SK-N-SH (cell line): ENCODE measurements around the gene FGD3.

Experiments used
- CTCF ChIP-seq: fragments of 200-600 bp; sonication (generic); IDR thresholded peaks from 2 replicates; pipeline ENCODE4 v1.6.1; 2017; ENCODE audit warnings: antibody characterized with exemption, mild to moderate bottlenecking, moderate library complexity
- EP300 ChIP-seq, 2 experiments: IDR thresholded peaks; 2 replicates each; pipeline versions ENCODE4 v1.4.0 to v1.6.1; 2012; ENCODE audit warnings: borderline replicate concordance in 1 of 2, low read depth in 1 of 2, low read length in 1 of 2
- FOXM1 ChIP-seq: IDR thresholded peaks from 2 replicates; pipeline ENCODE4 v1.4.0; 2012; ENCODE audit warnings: low read depth, mild to moderate bottlenecking

- TF ChIP-seq CTCF = no peak
- no peak for TF ChIP-seq FOXM1
- no peak for TF ChIP-seq EP300 (IDR thresholded peaks at IDR 0.05; ENCODE audit: borderline replicate concordance in 1 of 2, low read depth in 1 of 2, low read length in 1 of 2)
These were observed 88.6 kb downstream of the FGD3 start for GRCh38 chr9:93035821-93036351.
